A673 (cell line): ENCODE results near the gene BCL7A.

ENCODE experiments used
- EZH2 ChIP-seq: fragments of 200-600 bp; sonication (generic); IDR thresholded peaks from 2 replicates; pipeline ENCODE4 v1.6.1; 2017; ENCODE audit warnings: borderline replicate concordance, low read depth, mild to moderate bottlenecking, mixed read lengths, antibody characterized with exemption, low read length; ENCODE audit not compliant: poor library complexity, severe bottlenecking
- TF ChIP-seq, protein P1 (sequence below): fragments of 300-800, 200-600 bp; sonication (generic); conservative IDR thresholded peaks from 2 replicates; pipeline ENCODE4 v1.5.1; 2017; ENCODE audit warnings: low read depth, mild to moderate bottlenecking, antibody characterized with exemption, low read length, moderate library complexity, mixed read lengths

GRCh38 chr12:122079532-122080081, 57.9 kb downstream of the BCL7A start:
- TF ChIP-seq, protein P1, sequence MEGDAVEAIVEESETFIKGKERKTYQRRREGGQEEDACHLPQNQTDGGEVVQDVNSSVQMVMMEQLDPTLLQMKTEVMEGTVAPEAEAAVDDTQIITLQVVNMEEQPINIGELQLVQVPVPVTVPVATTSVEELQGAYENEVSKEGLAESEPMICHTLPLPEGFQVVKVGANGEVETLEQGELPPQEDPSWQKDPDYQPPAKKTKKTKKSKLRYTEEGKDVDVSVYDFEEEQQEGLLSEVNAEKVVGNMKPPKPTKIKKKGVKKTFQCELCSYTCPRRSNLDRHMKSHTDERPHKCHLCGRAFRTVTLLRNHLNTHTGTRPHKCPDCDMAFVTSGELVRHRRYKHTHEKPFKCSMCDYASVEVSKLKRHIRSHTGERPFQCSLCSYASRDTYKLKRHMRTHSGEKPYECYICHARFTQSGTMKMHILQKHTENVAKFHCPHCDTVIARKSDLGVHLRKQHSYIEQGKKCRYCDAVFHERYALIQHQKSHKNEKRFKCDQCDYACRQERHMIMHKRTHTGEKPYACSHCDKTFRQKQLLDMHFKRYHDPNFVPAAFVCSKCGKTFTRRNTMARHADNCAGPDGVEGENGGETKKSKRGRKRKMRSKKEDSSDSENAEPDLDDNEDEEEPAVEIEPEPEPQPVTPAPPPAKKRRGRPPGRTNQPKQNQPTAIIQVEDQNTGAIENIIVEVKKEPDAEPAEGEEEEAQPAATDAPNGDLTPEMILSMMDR, result no peak
- TF ChIP-seq EZH2, result no peak
